GM19351 (cell line): Measurements from ENCODE around the gene CRB1.

Experiments
- ATAC-seq: cut with Tn5 transposase; IDR thresholded peaks from one replicate; pipeline ENCODE4 v1.9.1; 2021; ENCODE audit warnings: mild to moderate bottlenecking, moderate library complexity; ENCODE audit not compliant: unreplicated experiment

Gene CRB1

DNA sequence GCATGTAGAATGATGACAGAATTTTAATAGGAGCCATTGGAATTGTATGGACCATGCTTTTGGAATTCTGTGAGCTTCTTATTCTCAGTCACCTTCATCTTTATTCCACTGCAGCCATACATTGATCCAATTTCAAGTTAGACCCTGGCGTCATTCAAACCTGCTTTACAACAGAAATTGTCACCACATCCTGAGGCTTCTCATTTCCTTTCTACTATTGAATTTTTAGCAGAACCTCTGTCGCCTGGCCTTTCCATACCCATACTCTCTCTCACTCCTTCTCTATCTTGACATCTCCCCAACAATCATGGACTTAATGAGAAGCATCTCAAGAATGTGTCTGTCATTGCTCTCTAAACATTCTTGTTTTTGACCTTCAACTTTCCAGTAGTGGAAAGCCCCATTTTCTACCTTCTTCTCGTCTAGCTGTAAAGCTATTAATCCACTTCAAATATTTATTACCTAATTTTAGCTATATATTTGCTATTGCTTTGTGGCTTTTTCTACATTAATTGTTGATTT is 74.1 kb downstream of the CRB1 start:
- no peak for ATAC-seq

DNA sequence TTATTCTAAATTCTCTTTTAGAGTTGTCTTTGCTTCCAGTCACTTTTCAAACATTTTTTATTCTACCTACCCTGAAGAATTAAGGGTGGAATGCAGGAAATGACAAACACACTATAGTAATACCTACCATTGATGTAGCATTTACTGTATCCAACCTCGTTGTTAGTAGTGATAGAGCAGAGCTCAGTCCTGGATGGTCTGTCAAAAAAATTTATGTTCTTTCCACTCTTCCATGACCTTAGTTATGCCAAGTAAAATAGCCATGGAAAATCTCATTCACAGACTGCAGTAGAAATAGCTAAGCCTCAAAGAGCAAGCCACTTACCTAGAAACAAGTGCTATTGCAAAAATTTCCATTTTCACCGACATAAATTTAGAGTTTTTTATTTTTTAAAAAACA is 74.6 kb downstream of the CRB1 start:
- no peak for ATAC-seq

DNA sequence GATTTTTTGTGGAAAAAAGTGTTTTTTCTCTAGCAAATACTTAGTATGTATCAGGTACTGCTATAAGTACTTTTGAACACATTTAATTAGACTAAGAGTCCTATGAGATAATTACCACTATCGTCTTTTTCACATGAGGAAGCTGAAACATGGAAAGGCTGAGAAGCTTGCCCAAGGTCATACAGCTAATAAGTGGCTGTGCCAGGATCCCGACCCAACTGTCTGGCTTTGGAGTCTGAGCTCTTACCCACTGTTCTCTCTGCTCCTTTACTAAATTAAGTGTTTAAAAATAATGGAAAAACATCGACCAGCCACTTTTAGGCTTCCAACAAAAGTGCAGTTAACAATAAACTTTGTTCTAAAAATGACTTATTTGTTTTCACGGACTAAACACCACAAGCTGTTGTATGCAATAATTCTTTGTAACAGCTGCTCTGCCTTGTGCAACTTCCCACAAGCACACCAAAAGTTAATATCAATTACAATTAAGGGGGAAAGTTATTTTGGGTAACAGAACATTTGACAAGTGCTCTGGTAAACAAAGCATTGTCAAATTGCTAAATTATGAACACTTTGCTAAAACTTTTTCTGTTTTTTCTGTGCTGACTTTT is 75.7 kb downstream of the CRB1 start:
- ATAC-seq = no peak

DNA sequence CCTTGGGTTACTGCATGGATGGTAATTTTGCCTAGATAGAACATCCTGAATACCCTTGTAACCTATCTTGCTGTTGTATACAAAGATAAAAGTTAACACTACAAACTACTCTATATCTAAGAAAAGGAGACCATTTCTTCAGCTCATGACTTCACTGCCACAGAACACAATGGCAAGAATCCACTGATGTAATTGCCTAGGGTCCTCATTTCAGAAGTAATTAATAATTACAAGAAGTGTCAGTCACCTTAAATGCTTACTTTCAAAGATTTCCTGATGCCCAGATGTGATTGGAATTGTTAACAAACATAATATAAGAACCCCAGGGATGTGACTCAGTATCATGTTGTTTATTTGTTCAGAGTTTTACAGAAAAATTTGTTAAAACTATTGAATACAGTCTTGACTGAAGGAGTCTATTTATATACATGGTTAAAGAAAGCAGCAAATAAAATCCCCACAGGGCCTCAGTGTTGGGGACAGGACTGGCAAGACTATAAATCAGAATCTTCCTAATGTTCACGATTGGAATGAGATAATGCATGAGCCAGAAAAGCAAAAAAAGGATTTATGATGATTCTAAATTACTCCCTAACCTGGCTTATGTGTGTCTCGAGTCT is 83.9 kb downstream of the CRB1 start:
- ATAC-seq = no peak

DNA sequence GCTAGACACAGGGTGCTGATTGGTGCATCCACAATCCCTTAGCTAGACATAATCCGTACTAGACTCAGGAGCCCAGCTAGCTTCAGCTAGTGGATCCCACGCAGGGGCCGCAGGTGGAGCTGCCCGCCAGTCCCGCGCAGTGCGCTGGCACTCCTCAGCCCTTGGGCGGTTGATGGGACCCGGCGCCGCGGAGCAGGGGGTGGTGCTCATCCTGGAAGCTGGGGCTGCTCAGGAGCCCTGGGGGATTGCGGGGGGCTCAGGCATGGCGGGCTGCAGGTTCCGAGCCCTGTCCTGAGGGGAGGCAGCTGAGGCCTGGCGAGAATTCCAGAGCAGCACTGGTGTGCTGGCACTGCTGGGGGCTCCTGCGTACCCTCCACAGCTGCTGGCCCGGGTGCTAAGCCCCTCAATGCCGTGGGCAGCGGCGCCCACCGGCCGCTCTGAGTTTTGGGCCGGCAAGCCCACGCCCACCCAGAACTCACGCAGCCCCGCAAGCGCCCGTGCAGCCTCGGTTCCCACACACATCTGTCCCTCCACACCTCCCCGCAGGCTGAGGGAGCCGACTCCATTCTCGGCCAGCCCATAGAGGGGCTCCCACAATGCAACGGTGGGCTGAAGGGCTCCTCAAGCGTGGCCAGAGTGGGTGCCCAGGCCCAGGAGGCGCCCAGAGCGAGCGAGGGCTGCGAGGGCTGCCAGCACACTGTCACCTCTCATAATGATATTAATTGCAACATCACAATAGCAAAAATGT is 87.4 kb downstream of the CRB1 start:
- no peak for ATAC-seq

DNA sequence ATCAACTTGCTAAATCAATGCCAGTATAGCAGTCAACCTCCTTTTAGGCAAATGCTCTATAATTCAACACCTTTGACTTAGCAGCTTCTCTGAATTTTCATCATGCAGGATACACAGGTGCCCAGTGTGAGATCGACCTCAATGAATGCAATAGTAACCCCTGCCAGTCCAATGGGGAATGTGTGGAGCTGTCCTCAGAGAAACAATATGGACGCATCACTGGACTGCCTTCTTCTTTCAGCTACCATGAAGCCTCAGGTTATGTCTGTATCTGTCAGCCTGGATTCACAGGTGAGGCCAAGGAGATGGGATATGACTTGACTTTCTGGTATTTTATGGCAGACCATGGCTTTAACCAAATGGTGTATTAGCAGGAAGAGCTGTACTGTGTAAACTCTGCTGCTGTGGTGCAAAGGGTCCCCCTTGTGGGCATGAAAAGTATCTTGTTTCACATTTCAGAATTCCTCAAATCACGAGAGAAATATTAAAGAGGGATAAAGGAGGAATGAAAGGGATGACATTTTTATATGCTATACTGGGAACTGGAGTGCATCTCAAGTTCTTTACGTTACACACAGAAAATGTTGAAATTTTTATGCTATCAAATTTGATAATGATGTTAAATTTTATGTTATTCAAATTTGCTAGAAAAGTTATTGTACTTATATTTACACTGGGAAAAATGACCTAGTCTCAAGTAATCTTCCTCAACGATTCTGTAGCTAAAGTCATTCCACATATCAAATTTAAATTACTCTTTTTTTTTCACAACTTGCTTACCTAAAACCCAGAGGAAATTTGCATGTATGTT is 88.9 kb downstream of the CRB1 start:
- ATAC-seq = peak; percentile 73

DNA sequence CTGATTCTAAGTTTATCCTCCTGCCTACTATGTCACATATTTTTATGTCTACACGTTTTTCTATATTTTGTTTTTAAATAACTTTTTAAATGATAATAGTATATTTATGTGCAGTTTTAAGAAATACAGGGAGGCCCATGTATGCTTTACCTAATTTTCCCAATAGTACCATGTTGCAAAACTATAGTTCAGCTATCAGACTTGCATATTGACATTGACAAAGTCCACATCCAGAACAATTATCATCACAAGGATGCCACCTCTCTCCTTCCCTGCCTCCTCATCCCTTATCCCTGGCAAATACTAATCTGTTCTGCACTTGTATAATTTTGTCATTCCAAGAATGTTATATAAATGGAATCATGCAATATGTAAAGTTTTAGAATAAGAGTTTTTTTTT is 90.9 kb downstream of the CRB1 start:
- no peak for ATAC-seq

DNA sequence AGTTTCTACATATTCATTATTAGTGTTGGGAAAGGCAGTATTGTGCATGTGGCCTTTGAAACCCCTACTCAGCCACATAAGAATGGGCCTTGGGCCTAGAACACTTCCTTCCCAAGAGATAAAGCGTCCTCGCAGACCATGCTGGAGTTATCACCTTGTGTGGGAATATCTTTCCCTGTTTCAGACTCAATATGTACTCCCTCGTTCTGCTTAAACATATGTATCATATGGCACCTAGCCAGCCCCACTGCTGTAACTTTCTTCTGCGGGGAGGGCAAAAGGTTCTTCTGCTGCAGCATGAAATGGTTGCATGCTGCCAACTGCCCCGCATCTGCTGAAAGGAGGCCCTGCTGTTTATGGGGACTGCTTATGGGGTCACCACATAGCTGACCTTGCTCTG is 92.0 kb downstream of the CRB1 start:
- no peak for ATAC-seq

DNA sequence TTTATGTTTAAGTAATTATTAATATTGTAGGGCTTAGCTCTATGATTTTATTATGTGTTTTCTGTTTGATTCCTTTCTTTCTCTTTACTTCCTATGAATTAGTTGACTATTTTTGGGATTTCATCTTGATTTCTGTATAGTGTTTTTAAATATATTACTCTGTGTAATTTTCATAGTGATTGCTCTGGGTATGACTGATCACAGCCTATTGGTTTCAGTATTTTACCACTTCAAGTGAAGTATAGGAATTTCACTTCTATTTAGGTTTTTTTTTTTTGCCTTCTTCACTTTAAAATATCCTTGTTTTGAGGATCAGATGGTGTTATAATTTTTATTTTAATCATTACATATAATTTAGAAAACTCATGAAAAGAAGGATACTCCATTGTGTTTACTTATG is 94.8 kb downstream of the CRB1 start:
- peak; percentile 47 for ATAC-seq

DNA sequence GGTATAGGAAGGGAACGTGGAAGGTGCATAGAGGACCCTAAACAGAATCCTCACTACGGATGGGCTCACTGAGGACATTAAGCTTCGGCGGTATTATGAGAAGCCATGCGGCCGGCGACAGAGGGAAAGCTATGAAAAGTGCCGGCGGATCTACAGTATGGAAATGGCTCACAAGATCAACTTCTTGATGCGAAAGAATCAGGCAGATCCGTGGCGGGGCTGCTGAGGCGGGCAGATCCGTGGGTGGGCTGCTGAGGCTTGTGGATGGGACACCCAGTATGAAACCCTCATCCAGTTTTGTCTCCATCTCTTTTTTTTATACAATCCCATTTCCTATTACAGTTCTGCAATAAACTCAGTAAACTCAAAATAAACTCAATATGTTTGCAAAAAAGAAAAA is 95.8 kb downstream of the CRB1 start:
- no peak for ATAC-seq

DNA sequence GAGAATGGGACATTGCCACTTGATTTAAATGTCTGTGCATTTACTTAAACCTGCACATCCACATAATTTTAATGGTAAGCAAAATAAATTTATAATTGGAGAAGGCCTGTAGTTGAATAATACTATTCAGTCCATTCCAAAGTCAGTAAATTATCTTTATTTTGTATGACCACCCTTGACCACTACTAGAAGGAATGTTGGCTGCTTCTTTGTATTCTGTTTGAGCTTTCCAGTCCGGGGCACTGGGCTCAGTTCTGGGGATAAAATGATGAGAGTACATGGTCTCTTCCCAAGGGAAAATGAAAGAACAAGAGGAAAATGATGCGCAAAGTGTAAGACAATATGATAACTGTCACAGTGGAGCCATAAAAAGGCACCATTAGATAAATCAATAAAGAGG is 98.9 kb downstream of the CRB1 start:
- no peak for ATAC-seq

DNA sequence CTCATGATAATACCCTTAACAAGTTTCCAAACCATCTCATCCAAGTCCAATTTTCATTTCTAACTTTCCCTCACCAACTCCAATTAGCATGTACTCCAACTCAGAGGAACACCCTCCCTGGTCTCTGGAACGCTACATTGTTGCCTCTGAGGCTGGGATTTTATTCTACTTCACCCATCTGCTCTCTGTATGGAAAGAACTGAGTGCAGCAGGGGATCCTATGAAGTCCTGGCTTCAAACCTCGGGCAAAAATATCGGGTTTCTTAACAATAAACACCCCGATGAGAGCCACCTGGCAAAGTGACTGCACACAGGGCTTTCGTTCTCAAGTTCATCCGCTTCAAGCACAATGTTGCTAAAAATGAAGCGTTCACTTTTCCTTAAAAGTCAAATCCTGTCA is 99.6 kb downstream of the CRB1 start:
- no peak for ATAC-seq

DNA sequence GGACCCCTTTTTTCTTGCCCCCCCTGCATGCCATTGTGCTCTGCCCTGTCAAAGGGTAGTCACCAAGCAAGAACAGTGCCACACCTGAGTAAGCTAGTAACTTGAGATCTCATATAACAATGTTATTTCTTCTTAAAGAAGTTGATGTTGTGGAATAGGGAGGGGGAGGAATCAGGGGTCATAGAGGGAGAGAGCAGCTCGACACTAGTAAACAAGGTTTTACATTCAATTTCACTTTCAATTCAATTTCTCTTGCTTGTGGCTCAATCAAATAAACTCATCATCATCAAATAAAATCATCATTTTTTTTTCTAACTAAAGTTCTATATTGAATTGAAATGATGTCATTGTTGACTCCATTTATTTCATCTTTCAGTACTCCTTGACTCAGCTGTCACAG is 106.4 kb downstream of the CRB1 start:
- ATAC-seq = no peak

DNA sequence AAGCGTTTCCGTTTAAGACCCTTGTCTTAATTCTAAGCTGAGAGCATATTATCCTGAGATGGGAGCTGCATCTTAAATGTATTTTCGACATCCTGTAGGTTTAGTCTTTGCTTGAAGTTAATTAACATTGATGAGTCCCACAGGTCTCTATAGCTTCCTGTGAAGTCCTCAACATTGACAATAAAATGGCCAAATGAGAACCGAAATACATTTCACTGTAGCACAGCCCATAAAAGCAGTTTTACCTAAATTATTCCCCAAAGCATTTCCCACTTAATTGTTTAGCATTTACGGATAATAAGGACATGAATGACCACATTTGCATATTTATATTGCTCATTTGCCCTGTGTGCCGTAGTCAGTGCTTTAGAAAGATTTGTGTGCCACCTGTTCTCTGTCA is 116.4 kb downstream of the CRB1 start:
- ATAC-seq = no peak

DNA sequence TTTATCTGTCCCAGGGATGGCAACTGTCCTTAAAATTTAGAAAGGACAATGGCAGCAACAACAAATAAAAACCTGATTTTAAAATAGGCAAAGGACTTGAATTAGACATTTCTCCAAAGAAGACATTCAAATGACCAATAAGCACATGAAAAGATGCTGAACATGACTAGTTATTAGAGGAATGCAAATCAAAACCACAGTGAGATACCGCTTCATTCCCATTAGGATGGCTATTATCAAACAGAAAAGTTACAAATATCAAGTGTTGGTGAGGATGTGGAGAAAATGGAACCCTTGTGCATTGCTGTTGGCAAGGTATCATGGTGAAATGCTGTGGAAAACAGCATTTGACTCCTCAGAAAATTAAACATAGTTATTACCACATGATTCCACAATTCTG is 120.7 kb downstream of the CRB1 start:
- no peak for ATAC-seq

DNA sequence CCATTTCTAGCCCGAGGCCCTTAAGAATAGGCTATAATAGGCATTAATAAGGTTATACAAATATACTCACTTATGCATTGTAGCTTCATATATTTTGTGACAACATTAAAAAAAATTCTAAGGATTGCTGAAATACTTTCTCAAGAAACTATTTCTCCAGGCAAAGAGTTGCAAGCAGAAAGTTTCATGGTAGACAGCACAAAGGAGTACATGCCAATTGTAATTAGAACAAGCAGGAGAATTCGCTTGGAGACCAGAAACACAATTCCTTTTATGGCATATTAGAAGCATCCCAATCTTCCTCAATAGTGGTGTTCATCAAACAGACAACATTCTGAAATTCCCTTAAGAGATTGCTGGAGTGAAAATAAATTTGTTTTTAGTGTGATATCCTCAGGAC is 122.8 kb downstream of the CRB1 start:
- ATAC-seq = no peak

DNA sequence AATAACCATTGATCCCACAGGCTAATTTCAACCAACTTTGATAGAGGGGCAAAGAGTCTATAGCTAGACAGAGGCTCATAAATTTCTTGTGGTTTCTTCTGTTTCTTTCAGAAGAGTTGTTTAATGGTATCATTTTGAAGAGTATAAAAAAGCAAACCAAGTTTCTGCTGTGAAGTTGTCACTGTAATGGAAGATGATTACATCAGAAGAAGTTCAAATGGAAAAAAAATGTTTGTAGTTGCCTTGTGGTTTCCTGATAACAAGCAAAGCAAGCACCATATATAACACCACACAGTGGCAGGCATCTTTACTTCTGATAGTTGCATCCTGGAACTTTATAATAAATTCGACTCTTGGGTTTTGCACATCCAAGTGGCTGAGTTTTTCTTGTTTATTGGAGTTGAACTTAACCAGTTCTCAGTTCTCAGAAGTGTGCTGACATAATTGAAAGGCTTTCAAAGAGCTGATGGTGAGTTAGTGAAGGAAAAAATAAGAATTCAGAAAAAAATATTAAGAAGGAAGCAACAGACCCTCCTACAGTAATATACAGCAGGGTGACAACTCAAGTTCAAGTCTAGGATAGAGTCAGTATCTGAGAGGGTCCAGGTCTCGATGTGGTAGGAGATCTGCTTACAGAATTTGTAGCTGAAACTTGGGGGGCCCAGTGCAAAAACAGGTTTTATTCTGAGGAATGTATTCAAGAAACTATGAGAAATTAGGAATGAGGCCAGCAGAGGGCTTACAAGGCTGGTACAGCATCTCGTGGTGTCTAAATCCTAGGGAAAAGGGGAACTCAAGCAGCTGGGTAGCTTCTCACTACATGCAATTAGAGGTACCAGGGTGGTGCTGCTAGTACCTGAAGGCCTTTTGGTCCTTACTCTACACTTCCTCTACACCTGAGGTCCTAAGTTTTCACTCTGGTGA is 123.5 kb downstream of the CRB1 start:
- ATAC-seq = no peak

DNA sequence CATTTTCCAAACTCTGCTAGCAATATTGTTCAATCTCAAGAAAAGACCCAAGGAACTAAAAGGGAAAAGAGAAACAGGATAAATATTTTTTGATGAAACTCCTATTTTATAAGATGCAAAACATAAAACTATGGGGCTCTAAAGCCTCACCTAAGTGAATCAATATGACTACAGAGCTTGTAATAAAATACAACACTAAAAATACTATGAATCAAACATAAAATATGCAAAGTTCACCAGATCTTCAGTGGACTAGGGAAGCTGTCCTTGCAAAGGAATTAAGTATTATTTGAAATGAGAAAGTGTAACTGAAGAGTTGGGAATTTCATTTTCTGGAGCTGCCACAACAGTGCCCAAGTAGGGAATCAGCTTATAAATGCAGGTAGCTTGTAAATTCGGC is 124.5 kb downstream of the CRB1 start:
- no peak for ATAC-seq

DNA sequence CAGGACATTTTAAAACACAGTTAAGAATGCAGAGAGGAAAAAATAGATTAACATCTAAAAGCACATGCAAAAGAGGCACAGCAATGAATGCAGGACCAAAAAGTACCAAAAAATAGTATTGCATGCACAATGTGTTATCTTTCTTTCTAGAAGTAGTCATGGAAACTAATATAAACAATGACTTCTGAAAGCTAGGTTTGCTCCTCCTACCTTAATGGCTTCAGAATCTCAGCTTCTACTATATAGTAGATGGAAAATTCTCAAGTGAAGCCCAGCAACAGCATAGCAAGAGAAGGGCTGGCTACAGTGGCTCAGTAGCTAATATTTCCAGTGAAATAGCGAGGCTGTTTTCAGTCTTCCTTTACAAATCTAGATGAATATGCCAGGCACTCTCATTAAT is 125.1 kb downstream of the CRB1 start:
- ATAC-seq = no peak

DNA sequence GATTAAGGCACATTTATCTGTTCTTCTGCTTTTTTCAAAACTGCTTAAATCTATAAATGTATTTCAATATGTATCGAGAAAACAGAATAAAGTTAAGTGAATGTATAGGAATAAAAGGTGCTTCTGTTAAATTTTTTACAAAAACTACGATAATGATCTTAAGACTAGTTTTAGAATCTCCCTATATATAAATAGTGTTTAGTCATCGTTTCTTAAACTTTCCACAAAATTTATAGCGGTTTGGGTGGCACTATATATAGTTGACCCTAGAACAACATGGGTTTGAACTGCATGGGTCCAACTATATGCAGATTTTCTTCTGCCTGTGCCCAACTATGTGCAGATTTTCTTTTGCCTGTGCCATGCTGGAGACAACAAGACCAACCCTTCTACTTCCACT is 125.7 kb downstream of the CRB1 start:
- no peak for ATAC-seq
